ENCODE measurements around the gene CXCL14. TPM values are rescaled to one million over a fixed set of nuclear protein-coding genes. Genes with fewer than 3 reads are reported as not detected.
"Not testable (repeated sequence)": the region's sequence is repeated elsewhere in the genome, so short reads cannot be mapped to it uniquely, and the experiment has no call there.

CXCL14 gene
- total and polyA plus RNA-seq, 2 donors = 16.0 to 107 TPM

- Histone ChIP-seq H3K36me3 (ENCODE audit: insufficient read depth) (no peaks in the 10 kb centered on the region), H3K27ac (ENCODE audit: low read depth) (no peak overlapping the region), H3K4me1 (ENCODE audit: insufficient read depth) (no peaks in the 10 kb centered on the region), H3K4me3 (ENCODE audit: low read depth, low read length) (no peak overlapping the region)
- 84% methylated on average over 2 of the region's 2 CpGs for WGBS
- no peak for DNase-seq (ENCODE audit: extremely low spot score)
Observed at GRCh38 chr5:135537745-135538144, 41.0 kb downstream of the CXCL14 start.

DNA sequence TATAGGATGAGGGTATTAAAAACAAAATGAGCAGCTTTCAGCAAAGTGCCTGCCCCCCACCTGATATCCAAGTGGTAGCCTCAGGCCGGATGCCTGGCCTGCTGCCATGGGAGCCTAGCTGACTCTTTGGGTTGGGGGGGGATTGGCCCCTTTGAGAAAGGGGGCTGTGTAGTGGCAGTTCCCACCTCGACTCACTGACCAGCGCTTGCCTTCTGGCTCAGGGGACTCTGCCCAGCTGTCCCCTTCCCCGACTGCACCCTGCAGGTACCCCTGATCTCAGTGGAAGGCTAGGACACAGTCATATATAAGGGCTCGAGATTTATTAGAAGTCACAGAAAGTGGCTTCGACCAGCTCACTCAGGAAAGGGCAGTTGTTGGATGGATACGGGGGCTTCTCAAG lies 41.5 kb downstream of the CXCL14 start:
- no peak overlapping the region for H3K27ac ChIP-seq (ENCODE audit: low read depth)
- no peaks in the 10 kb centered on the region for H3K36me3 ChIP-seq (ENCODE audit: insufficient read depth)
- no peak for DNase-seq (ENCODE audit: extremely low spot score)
- WGBS = 59% methylated on average over 7 of the region's 7 CpGs
- no peaks in the 10 kb centered on the region for H3K4me1 ChIP-seq (ENCODE audit: insufficient read depth)
- no peak overlapping the region for H3K4me3 ChIP-seq (ENCODE audit: low read depth, low read length)

GRCh38 chr5:135535820-135536801 lies 42.7 kb downstream of the CXCL14 start, which contains the start of gene NEUROG1:
Gene NEUROG1, minus strand, starts transcription at chr5:135535964. Its CDS starts 274 bp downstream, at chr5:135535690.
- no peak within 1 kb of the TSS for H3K27ac ChIP-seq (ENCODE audit: low read depth)
- H3K4me1 ChIP-seq (ENCODE audit: insufficient read depth) = no peaks in the 10 kb centered on the region
- H3K4me3 ChIP-seq (ENCODE audit: low read depth, low read length) = peak within 1 kb of the TSS; percentile 19
- H3K36me3 ChIP-seq (ENCODE audit: insufficient read depth) = no peaks in the 10 kb centered on the region
- DNase-seq (ENCODE audit: extremely low spot score) = no peak
- 3% methylated on average over 74 of the region's 74 CpGs for WGBS

GRCh38 chr5:135535420-135535819 lies 43.4 kb downstream of the CXCL14 start:
- Histone ChIP-seq H3K4me1 (ENCODE audit: insufficient read depth) (no peaks in the 10 kb centered on the region), H3K36me3 (ENCODE audit: insufficient read depth) (no peaks in the 10 kb centered on the region), H3K4me3 (ENCODE audit: low read depth, low read length) (peak overlapping the region; percentile 19), H3K27ac (ENCODE audit: low read depth) (no peak overlapping the region)
- WGBS = 1% methylated on average over 44 of the region's 44 CpGs
- DNase-seq (ENCODE audit: extremely low spot score) = no peak

GRCh38 chr5:135534609-135535419 lies 44.0 kb downstream of the CXCL14 start:
- no peaks in the 10 kb centered on the region for H3K4me1 ChIP-seq (ENCODE audit: insufficient read depth)
- H3K27ac ChIP-seq (ENCODE audit: low read depth) = no peak overlapping the region
- 5% methylated on average over 61 of the region's 61 CpGs for WGBS
- H3K36me3 ChIP-seq (ENCODE audit: insufficient read depth) = no peaks in the 10 kb centered on the region
- no peak for DNase-seq (ENCODE audit: extremely low spot score)
- H3K4me3 ChIP-seq (ENCODE audit: low read depth, low read length) = peak overlapping the region; percentile 19

- no peak for DNase-seq (ENCODE audit: extremely low spot score)
- no peak overlapping the region for H3K27ac ChIP-seq (ENCODE audit: low read depth)
- H3K4me1 ChIP-seq (ENCODE audit: insufficient read depth) = no peaks in the 10 kb centered on the region
- 42% methylated on average over 3 of the region's 3 CpGs for WGBS
- H3K4me3 ChIP-seq (ENCODE audit: low read depth, low read length) = no peak overlapping the region
- no peaks in the 10 kb centered on the region for H3K36me3 ChIP-seq (ENCODE audit: insufficient read depth)
Observed at GRCh38 chr5:135533794-135534193, 45.0 kb downstream of the CXCL14 start.

GRCh38 chr5:135533334-135533733 lies 45.5 kb downstream of the CXCL14 start:
- whole genome bisulfite sequencing = 45% methylated on average over 3 of the region's 3 CpGs
- H3K4me1 ChIP-seq (ENCODE audit: insufficient read depth) = no peaks in the 10 kb centered on the region
- no peak for DNase-seq (ENCODE audit: extremely low spot score)

GRCh38 chr5:135529576-135529975 lies 49.2 kb downstream of the CXCL14 start:
- not testable (repeated sequence) for H3K4me3 ChIP-seq (ENCODE audit: low read depth, low read length); H3K27ac ChIP-seq (ENCODE audit: low read depth); DNase-seq (ENCODE audit: extremely low spot score); H3K36me3 ChIP-seq (ENCODE audit: insufficient read depth); H3K4me1 ChIP-seq (ENCODE audit: insufficient read depth)
- WGBS = 77% methylated on average over 5 of the region's 5 CpGs

More at GRCh38 chr5:135533334-135533733, 45.5 kb downstream of the CXCL14 start:
- H3K27ac ChIP-seq (ENCODE audit: low read depth) = no peak overlapping the region
- H3K4me3 ChIP-seq (ENCODE audit: low read depth, low read length) = no peak overlapping the region
- no peaks in the 10 kb centered on the region for H3K36me3 ChIP-seq (ENCODE audit: insufficient read depth)

GRCh38 chr5:135526924-135527323 lies 51.9 kb downstream of the CXCL14 start:
- Histone ChIP-seq H3K4me1 (ENCODE audit: insufficient read depth) (no peaks in the 10 kb centered on the region), H3K27ac (ENCODE audit: low read depth) (no peak overlapping the region)
- no peak for DNase-seq (ENCODE audit: extremely low spot score)

GRCh38 chr5:135521964-135522363 lies 56.8 kb downstream of the CXCL14 start:
- Histone ChIP-seq H3K27ac (ENCODE audit: low read depth) (no peak overlapping the region), H3K36me3 (ENCODE audit: insufficient read depth) (no peaks in the 10 kb centered on the region), H3K4me3 (ENCODE audit: low read depth, low read length) (no peak overlapping the region), H3K4me1 (ENCODE audit: insufficient read depth) (no peaks in the 10 kb centered on the region)
- 44% methylated on average over 2 of the region's 2 CpGs for WGBS
- DNase-seq (ENCODE audit: extremely low spot score) = no peak

More at GRCh38 chr5:135526924-135527323, 51.9 kb downstream of the CXCL14 start:
- Histone ChIP-seq H3K4me3 (ENCODE audit: low read depth, low read length) (no peak overlapping the region), H3K36me3 (ENCODE audit: insufficient read depth) (no peaks in the 10 kb centered on the region)

Other genes with a start within 250 kb of the CXCL14 start
- 150 TPM for gene MACROH2A1, start 179.8 kb downstream of the CXCL14 start, total RNA-seq
- gene MACROH2A1, start 179.8 kb downstream of the CXCL14 start, polyA plus RNA-seq = 122 TPM
- 0.16 TPM for gene DCANP1, start 131.6 kb downstream of the CXCL14 start, total RNA-seq
- not detected for gene DCANP1, start 131.6 kb downstream of the CXCL14 start, polyA plus RNA-seq
- gene TIFAB, start 126.6 kb downstream of the CXCL14 start, total RNA-seq = 0.37 TPM
- gene TIFAB, start 126.6 kb downstream of the CXCL14 start, polyA plus RNA-seq = 0.05 TPM
- gene NEUROG1, start 43.0 kb downstream of the CXCL14 start, total RNA-seq = not detected
- gene NEUROG1, start 43.0 kb downstream of the CXCL14 start, polyA plus RNA-seq = not detected

Data from urinary bladder (tissue), 4 donors.